Measurements from ENCODE around the gene ACTN4.

The ACTN4 gene

GRCh38 chr19:38656171-38656981 lies 8.9 kb downstream of the ACTN4 start:
- no peak overlapping the region for H3K4me3 ChIP-seq (ENCODE audit: low read depth in 1 of 2, low read length in 1 of 2)

GRCh38 chr19:38657633-38658222 lies 10.3 kb downstream of the ACTN4 start:
- Histone ChIP-seq H3K4me3 (ENCODE audit: low read depth in 1 of 2, low read length in 1 of 2) (no peak overlapping the region), H3K36me3 (no peaks in the 10 kb centered on the region), H3K27me3 (no peaks in the 10 kb centered on the region), H3K27ac (peak overlapping the region; percentile 64), H3K4me1 (ENCODE audit: control insufficient read depth in 1 of 2, insufficient read depth in 1 of 2, low read depth in 1 of 2, low read length in 1 of 2) (peaks cover 85 to 87% of the 10 kb centered on the region in 2 experiments), H3K9me3 (no peaks in the 10 kb centered on the region)
- TF ChIP-seq CTCF (IDR thresholded peaks at IDR 0.05): no peak

More at GRCh38 chr19:38656171-38656981, 8.9 kb downstream of the ACTN4 start:
- no peaks in the 10 kb centered on the region for H3K36me3 ChIP-seq
- H3K9me3 ChIP-seq: no peaks in the 10 kb centered on the region
- H3K4me1 ChIP-seq (ENCODE audit: control insufficient read depth in 1 of 2, insufficient read depth in 1 of 2, low read depth in 1 of 2, low read length in 1 of 2): peaks cover 87 to 89% of the 10 kb centered on the region in 2 experiments
- no peaks in the 10 kb centered on the region for H3K27me3 ChIP-seq
- H3K27ac ChIP-seq: peak overlapping the region; percentile 64
- TF ChIP-seq CTCF (IDR thresholded peaks at IDR 0.05): no peak

- no peaks in the 10 kb centered on the region for H3K9me3 ChIP-seq
- TF ChIP-seq CTCF (IDR thresholded peaks at IDR 0.05): no peak
- H3K4me1 ChIP-seq (ENCODE audit: control insufficient read depth in 1 of 2, insufficient read depth in 1 of 2, low read depth in 1 of 2, low read length in 1 of 2): peaks cover 85 to 87% of the 10 kb centered on the region in 2 experiments
- H3K27me3 ChIP-seq: no peaks in the 10 kb centered on the region
- peak overlapping the region; percentile 88 for H3K27ac ChIP-seq
- no peak overlapping the region for H3K4me3 ChIP-seq (ENCODE audit: low read depth in 1 of 2, low read length in 1 of 2)
- no peaks in the 10 kb centered on the region for H3K36me3 ChIP-seq
Measured at GRCh38 chr19:38658462-38659306, 11.2 kb downstream of the ACTN4 start.

GRCh38 chr19:38660724-38661123 lies 13.3 kb downstream of the ACTN4 start:
- Histone ChIP-seq H3K4me1 (ENCODE audit: control insufficient read depth in 1 of 2, insufficient read depth in 1 of 2, low read depth in 1 of 2, low read length in 1 of 2) (peaks cover 90 to 92% of the 10 kb centered on the region in 2 experiments), H3K36me3 (no peaks in the 10 kb centered on the region), H3K27me3 (no peaks in the 10 kb centered on the region), H3K9me3 (no peaks in the 10 kb centered on the region), H3K27ac (peak overlapping the region; percentile 88), H3K4me3 (ENCODE audit: low read depth in 1 of 2, low read length in 1 of 2) (no peak overlapping the region)
- TF ChIP-seq CTCF (IDR thresholded peaks at IDR 0.05): no peak

- Histone ChIP-seq H3K36me3 (no peaks in the 10 kb centered on the region), H3K27ac (peak overlapping the region; percentile 88), H3K4me3 (ENCODE audit: low read depth in 1 of 2, low read length in 1 of 2) (no peak overlapping the region), H3K9me3 (no peaks in the 10 kb centered on the region), H3K4me1 (ENCODE audit: control insufficient read depth in 1 of 2, insufficient read depth in 1 of 2, low read depth in 1 of 2, low read length in 1 of 2) (peaks cover 90 to 92% of the 10 kb centered on the region in 2 experiments), H3K27me3 (no peaks in the 10 kb centered on the region)
- no peak for TF ChIP-seq CTCF (IDR thresholded peaks at IDR 0.05)
Measured at GRCh38 chr19:38661136-38661535, 13.7 kb downstream of the ACTN4 start.
